HEK293 (cell line): ENCODE results near the gene S1PR1.

Source experiments
- FEZF1 ChIP-seq: fragments of 450-650 bp; formaldehyde crosslinking; IDR thresholded peaks from 2 replicates; pipeline ENCODE4 v1.5.1; 2016; ENCODE audit warnings: missing biosample characterization, missing genetic modification characterization
- IKZF3 ChIP-seq: fragments of 450-650 bp; IDR thresholded peaks from 2 replicates; pipeline ENCODE4 v1.5.0; 2018; ENCODE audit warnings: missing biosample characterization, mild to moderate bottlenecking, missing genetic modification characterization, moderate library complexity
- KLF7 ChIP-seq: fragments of 450-650 bp; formaldehyde crosslinking; IDR thresholded peaks from 2 replicates; pipeline ENCODE4 v1.5.1; 2016; ENCODE audit warnings: missing biosample characterization, missing genetic modification characterization, borderline replicate concordance
- OSR2 ChIP-seq: fragments of 450-650 bp; formaldehyde crosslinking; IDR thresholded peaks from 2 replicates; pipeline ENCODE4 v1.5.1; 2016; ENCODE audit warnings: missing biosample characterization, missing genetic modification characterization
- ZNF114 ChIP-seq: fragments of 450-650 bp; formaldehyde crosslinking; IDR thresholded peaks from 2 replicates; pipeline ENCODE4 v1.5.0; 2017; ENCODE audit warnings: missing biosample characterization, missing genetic modification characterization
- ZNF121 ChIP-seq: fragments of 450-650 bp; formaldehyde crosslinking; IDR thresholded peaks from 2 replicates; pipeline ENCODE4 v1.5.1; 2016; ENCODE audit warnings: missing biosample characterization, missing genetic modification characterization
- ZNF324 ChIP-seq: fragments of 450-650 bp; formaldehyde crosslinking; IDR thresholded peaks from 2 replicates; pipeline ENCODE4 v1.5.1; 2016; ENCODE audit warnings: missing biosample characterization, missing genetic modification characterization
- ZNF514 ChIP-seq: fragments of 450-650 bp; formaldehyde crosslinking; IDR thresholded peaks from 2 replicates; pipeline ENCODE4 v1.5.1; 2016; ENCODE audit warnings: missing biosample characterization, missing genetic modification characterization
- TF ChIP-seq, protein P1 (sequence below): fragments of 450-650 bp; IDR thresholded peaks from 2 replicates; pipeline ENCODE4 v1.5.1; 2018; ENCODE audit warnings: missing biosample characterization, mild to moderate bottlenecking, missing genetic modification characterization
- TF ChIP-seq, protein P2 (sequence below): fragments of 450-650 bp; IDR thresholded peaks from 2 replicates; pipeline ENCODE4 v1.5.1; 2018; ENCODE audit warnings: missing biosample characterization, missing genetic modification characterization
- TF ChIP-seq, protein P3 (sequence below): fragments of 450-650 bp; formaldehyde crosslinking; IDR thresholded peaks from 2 replicates; pipeline ENCODE4 v1.5.1; 2016; ENCODE audit warnings: missing biosample characterization, missing genetic modification characterization
- TF ChIP-seq, protein P4 (sequence below): fragments of 450-650 bp; formaldehyde crosslinking; conservative IDR thresholded peaks from 2 replicates; pipeline ENCODE4 v1.5.1; 2016; ENCODE audit warnings: low read depth, missing biosample characterization, missing genetic modification characterization
- TF ChIP-seq, protein P5 (sequence below): fragments of 450-650 bp; formaldehyde crosslinking; IDR thresholded peaks from 2 replicates; pipeline ENCODE4 v1.5.1; 2017; ENCODE audit warnings: missing biosample characterization, missing genetic modification characterization
- TF ChIP-seq, protein P6 (sequence below): fragments of 450-650 bp; formaldehyde crosslinking; IDR thresholded peaks from 2 replicates; pipeline ENCODE4 v1.5.1; 2017; ENCODE audit warnings: missing biosample characterization, missing genetic modification characterization
- TF ChIP-seq, protein P7 (sequence below): fragments of 450-650 bp; formaldehyde crosslinking; IDR thresholded peaks from 2 replicates; pipeline ENCODE4 v1.5.1; 2016; ENCODE audit warnings: missing biosample characterization, missing genetic modification characterization
- TF ChIP-seq, protein P8 (sequence below): fragments of 450-650 bp; formaldehyde crosslinking; IDR thresholded peaks from 2 replicates; pipeline ENCODE4 v1.5.1; 2017; ENCODE audit warnings: missing biosample characterization, mild to moderate bottlenecking, missing genetic modification characterization, moderate library complexity

The S1PR1 gene

DNA sequence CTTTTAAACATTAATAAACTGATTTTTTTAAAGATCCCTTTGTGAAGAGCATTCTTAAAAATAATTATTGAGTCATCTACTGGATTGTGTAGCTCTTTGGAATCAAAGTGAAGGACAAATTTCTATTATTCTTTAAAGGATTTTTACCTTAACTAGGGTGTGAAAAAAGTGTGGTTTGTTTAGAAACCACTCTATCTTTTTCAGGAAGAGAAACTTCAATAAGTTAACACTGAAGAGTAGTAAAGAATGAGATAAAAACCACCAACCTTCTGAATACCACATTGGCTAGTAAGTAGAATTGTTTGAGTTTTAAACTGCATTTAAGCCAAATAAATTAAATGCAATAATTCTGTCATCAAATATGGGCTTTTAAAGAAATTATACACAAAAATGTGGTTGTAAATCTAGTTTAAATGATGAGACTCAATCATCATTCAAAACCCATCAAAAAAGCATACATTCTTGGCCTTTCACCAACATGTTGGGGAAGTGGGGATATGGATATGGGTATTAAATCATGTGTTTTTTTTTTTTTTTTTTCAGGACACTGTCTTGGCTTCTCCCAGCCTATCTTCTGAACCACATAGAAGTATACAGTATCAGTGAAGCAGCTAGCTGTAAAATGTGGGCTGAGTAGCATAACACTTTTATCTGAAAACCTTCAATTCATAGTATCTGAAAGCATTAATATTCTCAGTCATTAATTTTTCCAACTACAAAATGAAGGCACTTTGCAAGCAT, 4.8 kb downstream of the S1PR1 start (continued):
- 0 out of 2 replicates have a peak, but pooled peaks have one; percentile 19 for TF ChIP-seq FEZF1
- no peak for TF ChIP-seq ZNF121
- TF ChIP-seq, protein P1, sequence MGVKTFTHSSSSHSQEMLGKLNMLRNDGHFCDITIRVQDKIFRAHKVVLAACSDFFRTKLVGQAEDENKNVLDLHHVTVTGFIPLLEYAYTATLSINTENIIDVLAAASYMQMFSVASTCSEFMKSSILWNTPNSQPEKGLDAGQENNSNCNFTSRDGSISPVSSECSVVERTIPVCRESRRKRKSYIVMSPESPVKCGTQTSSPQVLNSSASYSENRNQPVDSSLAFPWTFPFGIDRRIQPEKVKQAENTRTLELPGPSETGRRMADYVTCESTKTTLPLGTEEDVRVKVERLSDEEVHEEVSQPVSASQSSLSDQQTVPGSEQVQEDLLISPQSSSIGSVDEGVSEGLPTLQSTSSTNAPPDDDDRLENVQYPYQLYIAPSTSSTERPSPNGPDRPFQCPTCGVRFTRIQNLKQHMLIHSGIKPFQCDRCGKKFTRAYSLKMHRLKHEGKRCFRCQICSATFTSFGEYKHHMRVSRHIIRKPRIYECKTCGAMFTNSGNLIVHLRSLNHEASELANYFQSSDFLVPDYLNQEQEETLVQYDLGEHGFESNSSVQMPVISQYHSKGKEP (tag by site-specific recombination) = 0 out of 2 replicates have a peak, but pooled peaks have one; percentile 17
- TF ChIP-seq, protein P2, sequence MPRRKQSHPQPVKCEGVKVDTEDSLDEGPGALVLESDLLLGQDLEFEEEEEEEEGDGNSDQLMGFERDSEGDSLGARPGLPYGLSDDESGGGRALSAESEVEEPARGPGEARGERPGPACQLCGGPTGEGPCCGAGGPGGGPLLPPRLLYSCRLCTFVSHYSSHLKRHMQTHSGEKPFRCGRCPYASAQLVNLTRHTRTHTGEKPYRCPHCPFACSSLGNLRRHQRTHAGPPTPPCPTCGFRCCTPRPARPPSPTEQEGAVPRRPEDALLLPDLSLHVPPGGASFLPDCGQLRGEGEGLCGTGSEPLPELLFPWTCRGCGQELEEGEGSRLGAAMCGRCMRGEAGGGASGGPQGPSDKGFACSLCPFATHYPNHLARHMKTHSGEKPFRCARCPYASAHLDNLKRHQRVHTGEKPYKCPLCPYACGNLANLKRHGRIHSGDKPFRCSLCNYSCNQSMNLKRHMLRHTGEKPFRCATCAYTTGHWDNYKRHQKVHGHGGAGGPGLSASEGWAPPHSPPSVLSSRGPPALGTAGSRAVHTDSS (tag by site-specific recombination) = no peak
- TF ChIP-seq, protein P3, sequence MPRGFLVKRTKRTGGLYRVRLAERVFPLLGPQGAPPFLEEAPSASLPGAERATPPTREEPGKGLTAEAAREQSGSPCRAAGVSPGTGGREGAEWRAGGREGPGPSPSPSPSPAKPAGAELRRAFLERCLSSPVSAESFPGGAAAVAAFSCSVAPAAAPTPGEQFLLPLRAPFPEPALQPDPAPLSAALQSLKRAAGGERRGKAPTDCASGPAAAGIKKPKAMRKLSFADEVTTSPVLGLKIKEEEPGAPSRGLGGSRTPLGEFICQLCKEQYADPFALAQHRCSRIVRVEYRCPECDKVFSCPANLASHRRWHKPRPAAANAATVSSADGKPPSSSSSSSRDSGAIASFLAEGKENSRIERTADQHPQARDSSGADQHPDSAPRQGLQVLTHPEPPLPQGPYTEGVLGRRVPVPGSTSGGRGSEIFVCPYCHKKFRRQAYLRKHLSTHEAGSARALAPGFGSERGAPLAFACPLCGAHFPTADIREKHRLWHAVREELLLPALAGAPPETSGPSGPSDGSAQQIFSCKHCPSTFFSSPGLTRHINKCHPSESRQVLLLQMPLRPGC (tag by site-specific recombination) = no peak
- no peak for TF ChIP-seq ZNF114 (tag by site-specific recombination)
- peak; percentile 69 for TF ChIP-seq OSR2 (tag by site-specific recombination)
- no peak for TF ChIP-seq ZNF514
- TF ChIP-seq, protein P4, sequence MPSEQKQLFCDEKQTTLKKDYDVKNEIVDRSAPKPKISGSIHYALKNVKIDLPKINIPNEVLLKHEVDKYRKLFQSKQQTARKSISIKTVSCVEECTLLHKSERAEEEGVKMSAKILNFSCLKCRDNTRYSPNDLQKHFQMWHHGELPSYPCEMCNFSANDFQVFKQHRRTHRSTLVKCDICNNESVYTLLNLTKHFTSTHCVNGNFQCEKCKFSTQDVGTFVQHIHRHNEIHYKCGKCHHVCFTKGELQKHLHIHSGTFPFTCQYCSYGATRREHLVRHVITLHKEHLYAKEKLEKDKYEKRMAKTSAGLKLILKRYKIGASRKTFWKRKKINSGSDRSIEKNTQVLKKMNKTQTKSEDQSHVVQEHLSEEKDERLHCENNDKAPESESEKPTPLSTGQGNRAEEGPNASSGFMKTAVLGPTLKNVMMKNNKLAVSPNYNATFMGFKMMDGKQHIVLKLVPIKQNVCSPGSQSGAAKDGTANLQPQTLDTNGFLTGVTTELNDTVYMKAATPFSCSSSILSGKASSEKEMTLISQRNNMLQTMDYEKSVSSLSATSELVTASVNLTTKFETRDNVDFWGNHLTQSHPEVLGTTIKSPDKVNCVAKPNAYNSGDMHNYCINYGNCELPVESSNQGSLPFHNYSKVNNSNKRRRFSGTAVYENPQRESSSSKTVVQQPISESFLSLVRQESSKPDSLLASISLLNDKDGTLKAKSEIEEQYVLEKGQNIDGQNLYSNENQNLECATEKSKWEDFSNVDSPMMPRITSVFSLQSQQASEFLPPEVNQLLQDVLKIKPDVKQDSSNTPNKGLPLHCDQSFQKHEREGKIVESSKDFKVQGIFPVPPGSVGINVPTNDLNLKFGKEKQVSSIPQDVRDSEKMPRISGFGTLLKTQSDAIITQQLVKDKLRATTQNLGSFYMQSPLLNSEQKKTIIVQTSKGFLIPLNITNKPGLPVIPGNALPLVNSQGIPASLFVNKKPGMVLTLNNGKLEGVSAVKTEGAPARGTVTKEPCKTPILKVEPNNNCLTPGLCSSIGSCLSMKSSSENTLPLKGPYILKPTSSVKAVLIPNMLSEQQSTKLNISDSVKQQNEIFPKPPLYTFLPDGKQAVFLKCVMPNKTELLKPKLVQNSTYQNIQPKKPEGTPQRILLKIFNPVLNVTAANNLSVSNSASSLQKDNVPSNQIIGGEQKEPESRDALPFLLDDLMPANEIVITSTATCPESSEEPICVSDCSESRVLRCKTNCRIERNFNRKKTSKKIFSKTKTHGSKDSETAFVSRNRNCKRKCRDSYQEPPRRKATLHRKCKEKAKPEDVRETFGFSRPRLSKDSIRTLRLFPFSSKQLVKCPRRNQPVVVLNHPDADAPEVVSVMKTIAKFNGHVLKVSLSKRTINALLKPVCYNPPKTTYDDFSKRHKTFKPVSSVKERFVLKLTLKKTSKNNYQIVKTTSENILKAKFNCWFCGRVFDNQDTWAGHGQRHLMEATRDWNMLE (tag by site-specific recombination) = no peak
- TF ChIP-seq, protein P5, sequence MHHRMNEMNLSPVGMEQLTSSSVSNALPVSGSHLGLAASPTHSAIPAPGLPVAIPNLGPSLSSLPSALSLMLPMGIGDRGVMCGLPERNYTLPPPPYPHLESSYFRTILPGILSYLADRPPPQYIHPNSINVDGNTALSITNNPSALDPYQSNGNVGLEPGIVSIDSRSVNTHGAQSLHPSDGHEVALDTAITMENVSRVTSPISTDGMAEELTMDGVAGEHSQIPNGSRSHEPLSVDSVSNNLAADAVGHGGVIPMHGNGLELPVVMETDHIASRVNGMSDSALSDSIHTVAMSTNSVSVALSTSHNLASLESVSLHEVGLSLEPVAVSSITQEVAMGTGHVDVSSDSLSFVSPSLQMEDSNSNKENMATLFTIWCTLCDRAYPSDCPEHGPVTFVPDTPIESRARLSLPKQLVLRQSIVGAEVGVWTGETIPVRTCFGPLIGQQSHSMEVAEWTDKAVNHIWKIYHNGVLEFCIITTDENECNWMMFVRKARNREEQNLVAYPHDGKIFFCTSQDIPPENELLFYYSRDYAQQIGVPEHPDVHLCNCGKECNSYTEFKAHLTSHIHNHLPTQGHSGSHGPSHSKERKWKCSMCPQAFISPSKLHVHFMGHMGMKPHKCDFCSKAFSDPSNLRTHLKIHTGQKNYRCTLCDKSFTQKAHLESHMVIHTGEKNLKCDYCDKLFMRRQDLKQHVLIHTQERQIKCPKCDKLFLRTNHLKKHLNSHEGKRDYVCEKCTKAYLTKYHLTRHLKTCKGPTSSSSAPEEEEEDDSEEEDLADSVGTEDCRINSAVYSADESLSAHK (tag by site-specific recombination) = no peak
- TF ChIP-seq IKZF3 (tag by site-specific recombination) = no peak
- TF ChIP-seq, protein P6, sequence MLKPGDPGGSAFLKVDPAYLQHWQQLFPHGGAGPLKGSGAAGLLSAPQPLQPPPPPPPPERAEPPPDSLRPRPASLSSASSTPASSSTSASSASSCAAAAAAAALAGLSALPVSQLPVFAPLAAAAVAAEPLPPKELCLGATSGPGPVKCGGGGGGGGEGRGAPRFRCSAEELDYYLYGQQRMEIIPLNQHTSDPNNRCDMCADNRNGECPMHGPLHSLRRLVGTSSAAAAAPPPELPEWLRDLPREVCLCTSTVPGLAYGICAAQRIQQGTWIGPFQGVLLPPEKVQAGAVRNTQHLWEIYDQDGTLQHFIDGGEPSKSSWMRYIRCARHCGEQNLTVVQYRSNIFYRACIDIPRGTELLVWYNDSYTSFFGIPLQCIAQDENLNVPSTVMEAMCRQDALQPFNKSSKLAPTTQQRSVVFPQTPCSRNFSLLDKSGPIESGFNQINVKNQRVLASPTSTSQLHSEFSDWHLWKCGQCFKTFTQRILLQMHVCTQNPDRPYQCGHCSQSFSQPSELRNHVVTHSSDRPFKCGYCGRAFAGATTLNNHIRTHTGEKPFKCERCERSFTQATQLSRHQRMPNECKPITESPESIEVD (tag by site-specific recombination) = peak; percentile 90
- TF ChIP-seq, protein P7, sequence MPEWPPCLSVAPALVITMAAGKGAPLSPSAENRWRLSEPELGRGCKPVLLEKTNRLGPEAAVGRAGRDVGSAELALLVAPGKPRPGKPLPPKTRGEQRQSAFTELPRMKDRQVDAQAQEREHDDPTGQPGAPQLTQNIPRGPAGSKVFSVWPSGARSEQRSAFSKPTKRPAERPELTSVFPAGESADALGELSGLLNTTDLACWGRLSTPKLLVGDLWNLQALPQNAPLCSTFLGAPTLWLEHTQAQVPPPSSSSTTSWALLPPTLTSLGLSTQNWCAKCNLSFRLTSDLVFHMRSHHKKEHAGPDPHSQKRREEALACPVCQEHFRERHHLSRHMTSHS (tag by site-specific recombination) = no peak
- no peak for TF ChIP-seq ZNF324
- TF ChIP-seq, protein P8, sequence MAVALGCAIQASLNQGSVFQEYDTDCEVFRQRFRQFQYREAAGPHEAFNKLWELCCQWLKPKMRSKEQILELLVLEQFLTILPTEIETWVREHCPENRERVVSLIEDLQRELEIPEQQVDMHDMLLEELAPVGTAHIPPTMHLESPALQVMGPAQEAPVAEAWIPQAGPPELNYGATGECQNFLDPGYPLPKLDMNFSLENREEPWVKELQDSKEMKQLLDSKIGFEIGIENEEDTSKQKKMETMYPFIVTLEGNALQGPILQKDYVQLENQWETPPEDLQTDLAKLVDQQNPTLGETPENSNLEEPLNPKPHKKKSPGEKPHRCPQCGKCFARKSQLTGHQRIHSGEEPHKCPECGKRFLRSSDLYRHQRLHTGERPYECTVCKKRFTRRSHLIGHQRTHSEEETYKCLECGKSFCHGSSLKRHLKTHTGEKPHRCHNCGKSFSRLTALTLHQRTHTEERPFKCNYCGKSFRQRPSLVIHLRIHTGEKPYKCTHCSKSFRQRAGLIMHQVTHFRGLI (tag by site-specific recombination) = no peak
- no peak for TF ChIP-seq KLF7
